ENCODE data around the gene SIM2.

The SIM2 gene

DNA sequence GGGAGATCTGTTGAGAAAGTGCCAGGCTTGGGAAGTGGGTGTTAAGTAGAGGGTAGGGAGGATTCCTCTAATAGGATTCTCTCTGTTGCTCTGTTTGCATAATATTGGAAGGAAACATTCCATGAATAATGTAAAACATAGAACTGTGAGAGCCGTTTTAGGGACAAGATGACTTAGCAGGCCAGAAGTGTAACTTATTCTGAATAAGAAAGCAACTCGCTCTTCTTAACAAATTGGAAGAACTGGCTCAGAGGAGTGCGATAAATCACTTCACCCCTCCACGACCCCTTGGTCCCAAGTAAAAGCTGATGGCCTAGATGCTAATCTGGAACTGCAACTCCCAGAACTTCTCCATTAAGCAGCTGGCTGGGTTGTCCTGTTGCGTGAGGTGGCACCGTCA, 19.1 kb downstream of the SIM2 start:
- H3K27ac ChIP-seq (ENCODE audit: low read depth, low read length): no peak overlapping the region
- no peak overlapping the region for H3K4me2 ChIP-seq (ENCODE audit: low read length)
- no peaks in the 10 kb centered on the region for H3K36me3 ChIP-seq (ENCODE audit: control insufficient read depth, low read length)
- H3F3A ChIP-seq (ENCODE audit: control insufficient read depth, insufficient read depth): no peaks in the 10 kb centered on the region
- no peaks in the 10 kb centered on the region for H3K4me1 ChIP-seq (ENCODE audit: control insufficient read depth, low read length)
- H3K4me3 ChIP-seq (ENCODE audit: low read length): no peak overlapping the region
- TF ChIP-seq, protein P1, sequence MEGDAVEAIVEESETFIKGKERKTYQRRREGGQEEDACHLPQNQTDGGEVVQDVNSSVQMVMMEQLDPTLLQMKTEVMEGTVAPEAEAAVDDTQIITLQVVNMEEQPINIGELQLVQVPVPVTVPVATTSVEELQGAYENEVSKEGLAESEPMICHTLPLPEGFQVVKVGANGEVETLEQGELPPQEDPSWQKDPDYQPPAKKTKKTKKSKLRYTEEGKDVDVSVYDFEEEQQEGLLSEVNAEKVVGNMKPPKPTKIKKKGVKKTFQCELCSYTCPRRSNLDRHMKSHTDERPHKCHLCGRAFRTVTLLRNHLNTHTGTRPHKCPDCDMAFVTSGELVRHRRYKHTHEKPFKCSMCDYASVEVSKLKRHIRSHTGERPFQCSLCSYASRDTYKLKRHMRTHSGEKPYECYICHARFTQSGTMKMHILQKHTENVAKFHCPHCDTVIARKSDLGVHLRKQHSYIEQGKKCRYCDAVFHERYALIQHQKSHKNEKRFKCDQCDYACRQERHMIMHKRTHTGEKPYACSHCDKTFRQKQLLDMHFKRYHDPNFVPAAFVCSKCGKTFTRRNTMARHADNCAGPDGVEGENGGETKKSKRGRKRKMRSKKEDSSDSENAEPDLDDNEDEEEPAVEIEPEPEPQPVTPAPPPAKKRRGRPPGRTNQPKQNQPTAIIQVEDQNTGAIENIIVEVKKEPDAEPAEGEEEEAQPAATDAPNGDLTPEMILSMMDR (IDR thresholded peaks at IDR 0.05; ENCODE audit: low read depth, low read length, poor library complexity, severe bottlenecking): no peak
- no peak for TF ChIP-seq EZH2phosphoT487 (IDR thresholded peaks at IDR 0.05; ENCODE audit: borderline replicate concordance, low read length)
- H3K9me3 ChIP-seq (ENCODE audit: control insufficient read depth, insufficient read depth, low read length): no peaks in the 10 kb centered on the region
- no peaks in the 10 kb centered on the region for H3K79me2 ChIP-seq (ENCODE audit: control insufficient read depth, low read length)
- peaks cover 5% of the 10 kb centered on the region for H3K27me3 ChIP-seq (ENCODE audit: control insufficient read depth, low read length)
- no peaks in the 10 kb centered on the region for H3K9me2 ChIP-seq (replicated peaks; ENCODE audit: control insufficient read depth, low read length)
- no peaks in the 10 kb centered on the region for H4K20me1 ChIP-seq (ENCODE audit: control insufficient read depth, insufficient read depth, low read depth, low read length)

DNA sequence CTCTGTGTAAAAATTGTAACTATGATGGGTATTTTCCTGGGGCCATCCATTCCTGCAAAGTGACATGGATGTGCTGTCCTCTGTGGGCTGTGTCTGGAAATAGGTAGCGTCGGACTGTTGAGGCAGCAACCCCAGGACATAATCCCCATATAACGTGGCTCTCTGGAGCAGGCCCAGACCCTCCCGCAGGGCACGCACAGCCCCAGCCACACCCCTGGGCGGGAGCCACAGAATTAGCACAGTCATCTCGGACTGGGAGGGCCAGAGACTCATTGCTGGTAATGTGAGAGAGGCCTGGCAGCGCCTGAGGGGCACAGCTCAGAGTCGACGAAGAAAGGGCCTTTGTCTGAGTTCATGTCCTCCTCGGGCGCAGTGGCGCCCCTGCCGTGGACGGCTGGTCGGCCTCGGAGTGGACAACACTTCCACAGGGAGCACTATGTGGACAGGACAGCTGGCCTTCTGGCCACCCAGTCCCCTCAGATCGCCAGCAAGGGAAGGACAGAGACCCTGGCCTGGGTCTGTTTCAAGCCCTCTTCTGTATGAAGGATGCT, 20.1 kb downstream of the SIM2 start:
- Histone ChIP-seq H3K79me2 (ENCODE audit: control insufficient read depth, low read length) (no peaks in the 10 kb centered on the region), H3K9me3 (ENCODE audit: control insufficient read depth, insufficient read depth, low read length) (no peaks in the 10 kb centered on the region), H4K20me1 (ENCODE audit: control insufficient read depth, insufficient read depth, low read depth, low read length) (no peaks in the 10 kb centered on the region), H3K4me1 (ENCODE audit: control insufficient read depth, low read length) (no peaks in the 10 kb centered on the region), H3K9me2 (replicated peaks; ENCODE audit: control insufficient read depth, low read length) (no peaks in the 10 kb centered on the region), H3K4me3 (ENCODE audit: low read length) (no peak overlapping the region), H3K27me3 (ENCODE audit: control insufficient read depth, low read length) (no peaks in the 10 kb centered on the region), H3F3A (ENCODE audit: control insufficient read depth, insufficient read depth) (no peaks in the 10 kb centered on the region), H3K4me2 (ENCODE audit: low read length) (no peak overlapping the region), H3K36me3 (ENCODE audit: control insufficient read depth, low read length) (no peaks in the 10 kb centered on the region), H3K27ac (ENCODE audit: low read depth, low read length) (no peak overlapping the region)
- TF ChIP-seq EZH2phosphoT487 (IDR thresholded peaks at IDR 0.05; ENCODE audit: borderline replicate concordance, low read length): no peak
- TF ChIP-seq, protein P1 (IDR thresholded peaks at IDR 0.05; ENCODE audit: low read depth, low read length, poor library complexity, severe bottlenecking): no peak

DNA sequence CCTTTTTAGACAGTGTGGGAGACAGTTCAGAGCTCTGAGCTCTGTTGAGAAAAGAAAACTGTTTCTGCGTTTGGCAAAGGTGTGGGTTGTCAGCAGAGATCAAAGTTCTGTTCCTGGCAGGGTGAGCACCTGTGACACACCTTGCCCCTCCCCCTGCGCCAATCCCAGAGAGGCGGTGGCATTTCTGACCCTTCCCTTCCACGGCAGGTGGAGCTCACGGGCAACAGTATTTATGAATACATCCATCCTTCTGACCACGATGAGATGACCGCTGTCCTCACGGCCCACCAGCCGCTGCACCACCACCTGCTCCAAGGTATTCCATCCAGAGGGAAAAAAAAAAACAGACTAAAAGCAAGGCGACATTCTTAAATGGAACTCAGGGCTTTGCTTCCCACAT, 20.7 kb downstream of the SIM2 start:
- no peaks in the 10 kb centered on the region for H3K27me3 ChIP-seq (ENCODE audit: control insufficient read depth, low read length)
- no peaks in the 10 kb centered on the region for H3K9me2 ChIP-seq (replicated peaks; ENCODE audit: control insufficient read depth, low read length)
- H3K9me3 ChIP-seq (ENCODE audit: control insufficient read depth, insufficient read depth, low read length): no peaks in the 10 kb centered on the region
- H3K4me2 ChIP-seq (ENCODE audit: low read length): no peak overlapping the region
- no peak overlapping the region for H3K4me3 ChIP-seq (ENCODE audit: low read length)
- no peaks in the 10 kb centered on the region for H3K36me3 ChIP-seq (ENCODE audit: control insufficient read depth, low read length)
- H4K20me1 ChIP-seq (ENCODE audit: control insufficient read depth, insufficient read depth, low read depth, low read length): no peaks in the 10 kb centered on the region
- no peaks in the 10 kb centered on the region for H3K79me2 ChIP-seq (ENCODE audit: control insufficient read depth, low read length)
- no peaks in the 10 kb centered on the region for H3K4me1 ChIP-seq (ENCODE audit: control insufficient read depth, low read length)
- TF ChIP-seq, protein P1 (IDR thresholded peaks at IDR 0.05; ENCODE audit: low read depth, low read length, poor library complexity, severe bottlenecking): no peak
- TF ChIP-seq EZH2phosphoT487 (IDR thresholded peaks at IDR 0.05; ENCODE audit: borderline replicate concordance, low read length): no peak
- H3F3A ChIP-seq (ENCODE audit: control insufficient read depth, insufficient read depth): no peaks in the 10 kb centered on the region
- H3K27ac ChIP-seq (ENCODE audit: low read depth, low read length): no peak overlapping the region

Measured in DOHH2 (cell line).